Activated CD4-positive, alpha-beta T cell treated with anti-CD3 and anti-CD28 coated beads, Interleukin-2, amount 50 U/mL, for 16 hours (primary cell): ENCODE results near the gene ARAP2.

Experiments
- DNase-seq: peaks from one replicate; pipeline ENCODE4 v3.0.0-alpha.2; 2020

ARAP2 gene

GRCh38 chr4:36178484-36178883 lies 65.8 kb downstream of the ARAP2 start:
- DNase-seq = no peak

- no peak for DNase-seq
Measured at GRCh38 chr4:36177946-36178345, 66.4 kb downstream of the ARAP2 start.

- DNase-seq = no peak
Measured at GRCh38 chr4:36174570-36174969, 69.7 kb downstream of the ARAP2 start.

- DNase-seq = no peak
Measured at GRCh38 chr4:36173905-36174304, 70.4 kb downstream of the ARAP2 start.

GRCh38 chr4:36172656-36173055 lies 71.7 kb downstream of the ARAP2 start:
- DNase-seq = no peak

- DNase-seq = no peak
Measured at GRCh38 chr4:36168127-36168878, 76.0 kb downstream of the ARAP2 start.

GRCh38 chr4:36165631-36166005 lies 78.7 kb downstream of the ARAP2 start:
- no peak for DNase-seq

GRCh38 chr4:36164900-36165630 lies 79.2 kb downstream of the ARAP2 start:
- DNase-seq = no peak

- peak; percentile 28 for DNase-seq
Measured at GRCh38 chr4:36163198-36163597, 81.1 kb downstream of the ARAP2 start.

- no peak for DNase-seq
Measured at GRCh38 chr4:36159208-36159607, 85.1 kb downstream of the ARAP2 start.

GRCh38 chr4:36152735-36153134 lies 91.6 kb downstream of the ARAP2 start:
- DNase-seq = no peak

- no peak for DNase-seq
Measured at GRCh38 chr4:36142504-36142903, 101.8 kb downstream of the ARAP2 start.

GRCh38 chr4:36141186-36141585 lies 103.1 kb downstream of the ARAP2 start:
- DNase-seq = no peak

GRCh38 chr4:36140421-36140820 lies 103.9 kb downstream of the ARAP2 start:
- no peak for DNase-seq

- no peak for DNase-seq
Measured at GRCh38 chr4:36138220-36138619, 106.1 kb downstream of the ARAP2 start.

GRCh38 chr4:36137336-36137735 lies 107.0 kb downstream of the ARAP2 start:
- no peak for DNase-seq

GRCh38 chr4:36133658-36134057 lies 110.7 kb downstream of the ARAP2 start:
- no peak for DNase-seq

GRCh38 chr4:36133086-36133485 lies 111.2 kb downstream of the ARAP2 start:
- DNase-seq = no peak

- DNase-seq = no peak
Measured at GRCh38 chr4:36130641-36131040, 113.7 kb downstream of the ARAP2 start.

- peak; percentile 14 for DNase-seq
Measured at GRCh38 chr4:36128689-36129088, 115.6 kb downstream of the ARAP2 start.

- no peak for DNase-seq
Measured at GRCh38 chr4:36123906-36124305, 120.4 kb downstream of the ARAP2 start.

- no peak for DNase-seq
Measured at GRCh38 chr4:36115312-36115711, 129.0 kb downstream of the ARAP2 start.

- no peak for DNase-seq
Measured at GRCh38 chr4:36111172-36111571, 133.1 kb downstream of the ARAP2 start.

- peak; percentile 36 for DNase-seq
Measured at GRCh38 chr4:36099509-36099908, 144.8 kb downstream of the ARAP2 start.

GRCh38 chr4:36094995-36095394 lies 149.3 kb downstream of the ARAP2 start:
- no peak for DNase-seq
